Neuronal stem cell (in vitro differentiated cells): Measurements from ENCODE around the gene CELF1.

Experiments
- DNase-seq: peaks from one replicate; pipeline ENCODE4 v3.0.0-alpha.2; 2013; ENCODE audit warnings: low spot score
- H2AFZ ChIP-seq: one replicate; pipeline ENCODE4 v1.6.1; 2013; ENCODE audit warnings: mild to moderate bottlenecking, low read length, inconsistent platforms
- H2AK5ac ChIP-seq: 2 replicates; pipeline ENCODE4 v1.6.1; 2013; ENCODE audit warnings: low read depth, mild to moderate bottlenecking, inconsistent platforms, low read length, moderate library complexity, mixed read lengths
- H2BK120ac ChIP-seq: 2 replicates; pipeline ENCODE4 v1.6.1; 2013; ENCODE audit warnings: low read depth, mild to moderate bottlenecking, inconsistent platforms, low read length, moderate library complexity, mixed read lengths
- H2BK12ac ChIP-seq: one replicate; pipeline ENCODE4 v1.6.1; 2013; ENCODE audit warnings: low read length, inconsistent platforms
- H2BK15ac ChIP-seq: 2 replicates; pipeline ENCODE4 v1.6.1; 2013; ENCODE audit warnings: mild to moderate bottlenecking, low read length, inconsistent platforms, mixed read lengths
- H2BK5ac ChIP-seq: one replicate; pipeline ENCODE4 v1.6.1; 2013; ENCODE audit warnings: inconsistent platforms, mild to moderate bottlenecking, low read length, moderate library complexity
- H3K14ac ChIP-seq: one replicate; pipeline ENCODE4 v1.6.1; 2013; ENCODE audit warnings: low read length, inconsistent platforms
- H3K18ac ChIP-seq: 2 replicates; pipeline ENCODE4 v1.6.1; 2013; ENCODE audit warnings: low read length, inconsistent platforms
- H3K23ac ChIP-seq: 2 replicates; pipeline ENCODE4 v1.6.1; 2013; ENCODE audit warnings: low read depth, mild to moderate bottlenecking, mixed read lengths, low read length, inconsistent platforms; ENCODE audit not compliant: poor library complexity
- H3K27ac ChIP-seq: replicated peaks from 3 replicates; pipeline ENCODE4 v1.5.1; 2013; ENCODE audit warnings: low read length, inconsistent platforms
- H3K27me3 ChIP-seq, 3 experiments: 2 replicates each; pipeline ENCODE4 v1.6.1; 2013; ENCODE audit warnings: low read length in 3 of 3, mild to moderate bottlenecking in 2 of 3, inconsistent platforms in 1 of 3, low read depth in 1 of 3, mixed read lengths in 1 of 3, moderate library complexity in 1 of 3; ENCODE audit not compliant: control insufficient read depth in 3 of 3, insufficient read depth in 3 of 3
- H3K36me3 ChIP-seq, 2 donors: replicated peaks in 1 of 2; 2 replicates each; pipeline ENCODE4 v1.6.1; 2013; ENCODE audit warnings: low read length in 2 of 2; ENCODE audit not compliant: control insufficient read depth in 2 of 2, insufficient read depth in 2 of 2
- H3K4ac ChIP-seq: 2 replicates; pipeline ENCODE4 v1.6.1; 2013; ENCODE audit warnings: inconsistent platforms, mild to moderate bottlenecking, low read length, moderate library complexity
- H3K4me1 ChIP-seq, 2 donors: 1 replicate in 1 of 2; 2 replicates in 1 of 2; pipeline ENCODE4 v1.6.1; 2013; ENCODE audit warnings: low read length in 2 of 2, low read depth in 1 of 2; ENCODE audit not compliant: control insufficient read depth in 2 of 2, insufficient read depth in 1 of 2
- H3K4me2 ChIP-seq: one replicate; pipeline ENCODE4 v1.6.1; 2013; ENCODE audit warnings: mild to moderate bottlenecking, low read length, inconsistent platforms; ENCODE audit not compliant: insufficient read depth, poor library complexity, severe bottlenecking
- H3K4me3 ChIP-seq, 2 donors: 2 replicates each; pipeline ENCODE4 v1.5.1; 2013; ENCODE audit warnings: low read length in 2 of 2, mild to moderate bottlenecking in 2 of 2, inconsistent platforms in 1 of 2, moderate library complexity in 1 of 2
- H3K79me1 ChIP-seq: one replicate; pipeline ENCODE4 v1.6.1; 2013; ENCODE audit warnings: low read depth, mild to moderate bottlenecking, inconsistent platforms, low read length, moderate library complexity
- H3K9ac ChIP-seq: one replicate; pipeline ENCODE4 v1.6.1; 2013; ENCODE audit warnings: mild to moderate bottlenecking, low read depth, low read length, inconsistent platforms; ENCODE audit not compliant: poor library complexity
- H3K9me3 ChIP-seq, 2 donors: replicated peaks in 1 of 2; 2 replicates each; pipeline versions ENCODE3 to v1.6.1; 2013; ENCODE audit warnings: low read length in 2 of 2, mild to moderate bottlenecking in 2 of 2, inconsistent platforms in 1 of 2, low read depth in 1 of 2, mixed read lengths in 1 of 2, moderate library complexity in 1 of 2; ENCODE audit not compliant: control insufficient read depth in 2 of 2, insufficient read depth in 1 of 2
- H4K8ac ChIP-seq: one replicate; pipeline ENCODE4 v1.6.1; 2013; ENCODE audit warnings: low read depth, mild to moderate bottlenecking, inconsistent platforms, low read length, moderate library complexity
- H4K91ac ChIP-seq: one replicate; pipeline ENCODE4 v1.6.1; 2013; ENCODE audit warnings: low read length, low read depth, mild to moderate bottlenecking, inconsistent platforms; ENCODE audit not compliant: poor library complexity
- WGBS, 2 donors: extraction: QIAGEN DNeasy Blood & Tissue Kit; methylation state at CpG; one replicate each; pipeline ENCODE4 v1.1.7; 2013; ENCODE audit warnings: missing lambda C conversion rate in 2 of 2, mixed read lengths in 1 of 2; ENCODE audit not compliant: insufficient read length in 2 of 2, insufficient replicate concordance in 1 of 2; ENCODE audit errors: extremely low coverage in 2 of 2; 5-methylcytosine and 5-hydroxymethylcytosine counted together

Gene CELF1

DNA sequence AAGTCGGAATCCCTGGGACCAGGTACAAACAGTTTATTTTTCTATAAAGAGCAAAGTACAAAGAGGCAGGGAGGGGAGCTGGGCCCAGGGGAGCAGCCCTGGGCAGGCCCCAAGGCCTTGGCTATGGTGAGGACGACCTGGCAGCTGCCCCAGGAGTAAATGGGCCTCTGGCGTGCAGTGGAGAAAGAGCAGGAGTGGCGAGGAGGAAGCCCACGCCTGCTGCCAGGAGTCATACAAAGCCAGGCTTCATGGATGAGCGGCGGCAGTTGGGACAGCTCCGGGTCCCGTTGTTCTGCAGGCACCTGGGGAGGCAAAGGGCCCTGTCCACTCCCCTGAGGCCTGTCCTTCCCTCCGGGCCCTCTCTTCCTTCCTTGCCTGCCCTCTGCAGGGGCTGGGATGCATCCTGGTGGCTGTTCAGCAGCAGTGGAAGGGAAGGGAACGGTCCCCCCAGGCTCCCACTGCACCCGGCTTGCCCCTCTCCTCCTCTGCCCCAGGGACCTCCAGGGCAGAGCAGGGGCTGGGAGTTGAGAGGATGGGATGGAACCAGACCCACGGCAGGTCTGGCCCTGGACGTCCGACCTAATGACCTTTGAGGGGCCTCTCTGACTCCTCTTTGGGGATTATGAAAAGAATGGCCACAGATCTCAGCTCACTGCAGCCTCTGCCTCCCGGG, 115.0 kb downstream of the CELF1 start:
- peaks cover 2 to 9% of the 10 kb centered on the region in 2 donors for H3K4me1 ChIP-seq
- H4K8ac ChIP-seq = peak overlapping the region; percentile 52
- H2AK5ac ChIP-seq = peak overlapping the region; percentile 24
- H3K9ac ChIP-seq = peak overlapping the region; percentile 5
- no peaks in the 10 kb centered on the region for H3K79me1 ChIP-seq
- H4K91ac ChIP-seq = no peak overlapping the region
- no peak overlapping the region for H3K4me3 ChIP-seq
- no peaks in the 10 kb centered on the region for H3K9me3 ChIP-seq
- no peaks in the 10 kb centered on the region for H3K36me3 ChIP-seq
- no peak overlapping the region for H3K27ac ChIP-seq
- no CpG with 5 or more reads among the region's 16 CpGs for whole genome bisulfite sequencing, 2 donors
- H3K18ac ChIP-seq = peak overlapping the region; percentile 9
- no peak overlapping the region for H3K4ac ChIP-seq
- no peak overlapping the region for H2BK15ac ChIP-seq
- peak overlapping the region; percentile 15 for H3K23ac ChIP-seq
- H3K27me3 ChIP-seq = peaks cover 0 to 4% (median 0%) of the 10 kb centered on the region in 3 experiments
- no peak overlapping the region for H2BK12ac ChIP-seq
- H2BK120ac ChIP-seq = no peak overlapping the region
- no peak overlapping the region for H3K14ac ChIP-seq
- peak overlapping the region; percentile 4 for H2BK5ac ChIP-seq
- no peak overlapping the region for H3K4me2 ChIP-seq
- peak overlapping the region; percentile 94 for H2AFZ ChIP-seq
- DNase-seq = no peak

DNA sequence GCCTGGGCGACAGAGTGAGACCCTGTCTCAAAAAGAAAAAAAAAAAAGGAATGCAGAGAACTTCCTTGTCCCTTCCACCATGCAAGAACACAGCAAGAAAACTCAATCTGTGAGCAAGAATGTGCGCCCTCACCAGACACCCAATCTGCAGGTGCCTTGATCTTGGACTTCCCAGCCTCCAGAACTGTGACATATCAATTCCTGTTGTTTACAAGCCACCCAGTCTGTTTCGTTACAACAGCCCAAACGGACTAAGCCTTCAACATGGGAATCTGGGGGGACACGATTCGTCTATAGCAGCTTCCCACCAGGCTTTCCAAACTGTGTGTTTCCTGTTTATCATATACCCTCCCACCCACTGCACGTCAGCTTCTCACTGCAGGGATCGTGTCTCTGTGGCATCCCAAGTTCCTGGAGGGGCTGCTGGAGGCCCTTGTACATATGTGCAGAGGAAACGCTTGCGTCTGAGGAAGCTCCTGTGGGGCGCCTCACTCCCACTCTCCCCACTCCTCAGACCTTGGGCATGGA, 115.7 kb downstream of the CELF1 start:
- no peaks in the 10 kb centered on the region for H3K27me3 ChIP-seq
- no CpG with 5 or more reads among the region's 11 CpGs for WGBS, 2 donors
- H3K4me1 ChIP-seq = peaks cover 2 to 9% of the 10 kb centered on the region in 2 donors
- no peak overlapping the region for H2AK5ac ChIP-seq
- H2BK15ac ChIP-seq = no peak overlapping the region
- no peak overlapping the region for H3K27ac ChIP-seq
- H2BK12ac ChIP-seq = no peak overlapping the region
- H3K36me3 ChIP-seq = no peaks in the 10 kb centered on the region
- no peak overlapping the region for H4K91ac ChIP-seq
- H3K4ac ChIP-seq = no peak overlapping the region
- no peak overlapping the region for H3K4me2 ChIP-seq
- no peak overlapping the region for H4K8ac ChIP-seq
- H3K14ac ChIP-seq = no peak overlapping the region
- H3K9me3 ChIP-seq = no peaks in the 10 kb centered on the region
- no peak overlapping the region for H3K18ac ChIP-seq
- H3K79me1 ChIP-seq = no peaks in the 10 kb centered on the region
- no peak overlapping the region for H2BK120ac ChIP-seq
- H3K23ac ChIP-seq = no peak overlapping the region
- no peak overlapping the region for H3K4me3 ChIP-seq
- no peak for DNase-seq
- H2AFZ ChIP-seq = peak overlapping the region; percentile 94
- no peak overlapping the region for H2BK5ac ChIP-seq
- no peak overlapping the region for H3K9ac ChIP-seq

DNA sequence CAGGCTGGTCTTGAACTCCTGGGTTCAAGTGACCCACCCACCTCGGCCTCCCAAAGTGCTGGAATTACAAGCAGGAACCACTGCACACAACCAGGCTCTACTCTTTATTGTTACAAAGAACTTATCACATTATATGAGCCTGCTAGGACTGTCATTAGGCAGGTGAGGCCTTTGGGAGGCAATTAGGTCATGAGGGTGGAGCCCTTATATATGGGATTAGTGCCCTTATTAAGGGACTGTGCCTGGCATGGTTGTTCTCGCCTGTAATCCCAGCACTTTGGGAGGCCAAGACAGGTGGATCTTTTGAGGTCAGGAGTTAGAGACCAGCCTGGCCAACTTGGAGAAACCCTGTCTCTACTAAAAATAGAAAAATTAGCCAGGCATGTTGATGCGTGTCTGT, 116.2 kb downstream of the CELF1 start:
- H3K4me2 ChIP-seq = no peak overlapping the region
- H2AFZ ChIP-seq = no peak overlapping the region
- no peak overlapping the region for H3K27ac ChIP-seq
- no peak for DNase-seq
- no peaks in the 10 kb centered on the region for H3K79me1 ChIP-seq
- peaks cover 2 to 9% of the 10 kb centered on the region in 2 donors for H3K4me1 ChIP-seq
- no CpG with 5 or more reads among the region's 3 CpGs for WGBS, 2 donors
- H2BK15ac ChIP-seq = no peak overlapping the region
- H2BK120ac ChIP-seq = no peak overlapping the region
- no peak overlapping the region for H2BK5ac ChIP-seq
- H3K4ac ChIP-seq = no peak overlapping the region
- no peaks in the 10 kb centered on the region for H3K27me3 ChIP-seq
- no peak overlapping the region for H4K8ac ChIP-seq
- H4K91ac ChIP-seq = no peak overlapping the region
- no peaks in the 10 kb centered on the region for H3K36me3 ChIP-seq
- no peak overlapping the region for H3K18ac ChIP-seq
- H3K9ac ChIP-seq = no peak overlapping the region
- H3K4me3 ChIP-seq = no peak overlapping the region
- H3K14ac ChIP-seq = no peak overlapping the region
- no peak overlapping the region for H2BK12ac ChIP-seq
- H3K23ac ChIP-seq = no peak overlapping the region
- H3K9me3 ChIP-seq = no peaks in the 10 kb centered on the region
- H2AK5ac ChIP-seq = no peak overlapping the region

DNA sequence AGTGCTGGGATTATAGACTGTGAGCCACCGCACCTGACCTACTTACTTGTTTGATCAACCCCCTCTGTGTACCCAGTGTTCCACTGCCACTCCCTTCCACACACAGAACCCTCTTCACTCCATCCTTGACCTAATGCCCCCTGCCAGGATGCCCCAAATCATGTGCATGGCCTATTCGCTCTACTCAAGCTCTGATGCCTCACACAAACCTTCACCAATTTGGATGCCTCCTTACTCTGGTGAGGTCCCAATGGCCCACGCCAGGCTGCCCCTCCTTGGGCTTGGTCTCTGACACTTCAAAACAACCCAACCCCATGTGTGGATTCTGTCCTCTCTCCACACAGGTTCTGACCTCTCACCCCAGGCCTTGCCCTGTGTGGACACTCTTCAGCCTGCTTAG, 117.2 kb downstream of the CELF1 start:
- H2BK12ac ChIP-seq = no peak overlapping the region
- H3K4me3 ChIP-seq = no peak overlapping the region
- H3K4ac ChIP-seq = no peak overlapping the region
- DNase-seq = no peak
- H2AFZ ChIP-seq = no peak overlapping the region
- no peaks in the 10 kb centered on the region for H3K27me3 ChIP-seq
- no peak overlapping the region for H3K18ac ChIP-seq
- H3K9ac ChIP-seq = no peak overlapping the region
- no peaks in the 10 kb centered on the region for H3K9me3 ChIP-seq
- H4K8ac ChIP-seq = no peak overlapping the region
- H3K14ac ChIP-seq = no peak overlapping the region
- H2BK120ac ChIP-seq = no peak overlapping the region
- no peak overlapping the region for H4K91ac ChIP-seq
- no peak overlapping the region for H3K4me2 ChIP-seq
- WGBS, 2 donors = no CpG with 5 or more reads among the region's 3 CpGs
- H2BK5ac ChIP-seq = no peak overlapping the region
- H2AK5ac ChIP-seq = no peak overlapping the region
- no peak overlapping the region for H2BK15ac ChIP-seq
- no peaks in the 10 kb centered on the region for H3K79me1 ChIP-seq
- H3K36me3 ChIP-seq = no peaks in the 10 kb centered on the region
- H3K23ac ChIP-seq = peak overlapping the region; percentile 58
- peaks cover 2 to 9% of the 10 kb centered on the region in 2 donors for H3K4me1 ChIP-seq
- no peak overlapping the region for H3K27ac ChIP-seq
